Transverse colon (tissue), 4 donors: ENCODE results near the gene AOC3.

Experiments used
- CTCF ChIP-seq, 5 experiments: fragments of 200-600 bp in 3 of 5; fragments of 450-650 bp in 2 of 5; sonication (generic) in 3 of 5; IDR thresholded peaks; 1 replicate in 2 of 5; 2 replicates in 3 of 5; pipeline ENCODE4 v1.5.1; 2016 to 2017; ENCODE audit warnings: antibody characterized with exemption in 5 of 5, inconsistent platforms in 3 of 5, mild to moderate bottlenecking in 2 of 5, moderate library complexity in 1 of 5
- POLR2A ChIP-seq: fragments of 450-650 bp; IDR thresholded peaks from one replicate; pipeline ENCODE4 v1.6.1; 2016; ENCODE audit warnings: antibody characterized with exemption, mild to moderate bottlenecking, moderate library complexity
- POLR2AphosphoS5 ChIP-seq, 3 donors: sonication (generic); formaldehyde crosslinking; IDR thresholded peaks; one replicate each; pipeline ENCODE4 v1.6.1; 2016; ENCODE audit warnings: antibody characterized with exemption in 3 of 3

GRCh38 chr17:42866631-42867575, 15.9 kb downstream of the AOC3 start:
- no peak for TF ChIP-seq CTCF (IDR thresholded peaks at IDR 0.05)
- TF ChIP-seq POLR2A = no peak
- no peak for TF ChIP-seq POLR2AphosphoS5 (IDR thresholded peaks at IDR 0.05)
